Effector memory CD8-positive, alpha-beta T cell (primary cell): ENCODE data around the gene INSR.
"Not testable (repeated sequence)": the region's sequence is repeated elsewhere in the genome, so short reads cannot be mapped to it uniquely, and the experiment has no call there.

Experiments
- ATAC-seq: fragments of 150-1000 bp; cut with Tn5 transposase; replicated peaks from 2 replicates; pipeline ENCODE4 v1.10.0; 2021; ENCODE audit warnings: mild to moderate bottlenecking, moderate library complexity
- DNase-seq, 3 experiments: peaks; one replicate each; pipeline ENCODE4 v3.0.0; 2021
- H3K27ac Mint-ChIP-seq, 2 donors: one replicate each; pipeline ENCODE4 v1.8.0; 2022; ENCODE audit warnings: mild to moderate bottlenecking in 2 of 2, mixed read lengths in 2 of 2, moderate library complexity in 2 of 2
- H3K27me3 Mint-ChIP-seq, 2 donors: one replicate each; pipeline ENCODE4 v1.8.0; 2022; ENCODE audit warnings: mixed read lengths in 2 of 2
- H3K36me3 Mint-ChIP-seq: one replicate; pipeline ENCODE4 v1.8.0; 2022; ENCODE audit warnings: mild to moderate bottlenecking, moderate library complexity, mixed read lengths; ENCODE audit not compliant: insufficient read depth
- H3K4me1 Mint-ChIP-seq, 2 donors: one replicate each; pipeline ENCODE4 v1.8.0; 2022; ENCODE audit warnings: low read depth in 2 of 2, mixed read lengths in 2 of 2
- H3K4me3 Mint-ChIP-seq, 2 donors: one replicate each; pipeline ENCODE4 v1.8.0; 2022; ENCODE audit warnings: mild to moderate bottlenecking in 2 of 2, mixed read lengths in 2 of 2, moderate library complexity in 2 of 2
- H3K9me3 Mint-ChIP-seq, 2 donors: one replicate each; pipeline ENCODE4 v1.8.0; 2022; ENCODE audit warnings: mixed read lengths in 2 of 2

The INSR gene

GRCh38 chr19:7216373-7216902, 77.8 kb downstream of the INSR start:
- Mint-ChIP-seq H3K27me3 (peaks cover 13 to 41% of the 10 kb centered on the region in 2 donors), H3K9me3 (no peaks in the 10 kb centered on the region), H3K27ac (no peak overlapping the region), H3K4me1 (peaks cover 0 to 2% of the 10 kb centered on the region in 2 donors), H3K4me3 (no peak overlapping the region), H3K36me3 (peaks cover 2% of the 10 kb centered on the region)
- DNase-seq (no peak), ATAC-seq (no peak)

- Mint-ChIP-seq H3K4me1 (peaks cover 0 to 2% of the 10 kb centered on the region in 2 donors), H3K4me3 (no peak overlapping the region), H3K36me3 (peaks cover 2% of the 10 kb centered on the region), H3K27ac (no peak overlapping the region), H3K9me3 (no peaks in the 10 kb centered on the region), H3K27me3 (peaks cover 13 to 37% of the 10 kb centered on the region in 2 donors)
- ATAC-seq (no peak), DNase-seq (no peak)
Measured at GRCh38 chr19:7215176-7215575, 79.0 kb downstream of the INSR start.

GRCh38 chr19:7214324-7215089, 79.7 kb downstream of the INSR start:
- Mint-ChIP-seq H3K27me3 (peaks cover 13 to 37% of the 10 kb centered on the region in 2 donors), H3K4me3 (no peak overlapping the region), H3K27ac (no peak overlapping the region), H3K36me3 (peaks cover 2% of the 10 kb centered on the region), H3K9me3 (no peaks in the 10 kb centered on the region), H3K4me1 (peaks cover 0 to 2% of the 10 kb centered on the region in 2 donors)
- DNase-seq (no peak), ATAC-seq (no peak)

- Mint-ChIP-seq H3K36me3 (peaks cover 2% of the 10 kb centered on the region), H3K4me1 (peaks cover 0 to 2% of the 10 kb centered on the region in 2 donors), H3K27me3 (peaks cover 13 to 37% of the 10 kb centered on the region in 2 donors), H3K4me3 (no peak overlapping the region), H3K9me3 (no peaks in the 10 kb centered on the region), H3K27ac (peak overlapping the region in 1 of 2 donors; percentile 55)
- ATAC-seq (no peak), DNase-seq (no peak)
Measured at GRCh38 chr19:7213628-7214323, 80.4 kb downstream of the INSR start.

GRCh38 chr19:7211191-7211951, 82.8 kb downstream of the INSR start:
- Mint-ChIP-seq H3K9me3 (no peaks in the 10 kb centered on the region), H3K4me1 (peaks cover 5 to 10% of the 10 kb centered on the region in 2 donors), H3K4me3 (no peak overlapping the region), H3K27ac (no peak overlapping the region), H3K36me3 (peaks cover 2% of the 10 kb centered on the region), H3K27me3 (peaks cover 24 to 43% of the 10 kb centered on the region in 2 donors)
- DNase-seq (no peak), ATAC-seq (no peak)

GRCh38 chr19:7210359-7210758, 83.9 kb downstream of the INSR start:
- ATAC-seq (no peak), DNase-seq (no peak)
- no peak overlapping the region for H3K27ac Mint-ChIP-seq
- H3K4me1 Mint-ChIP-seq: peaks cover 5 to 10% of the 10 kb centered on the region in 2 donors
- H3K4me3 Mint-ChIP-seq: no peak overlapping the region
- no peaks in the 10 kb centered on the region for H3K9me3 Mint-ChIP-seq
- peaks cover 2% of the 10 kb centered on the region for H3K36me3 Mint-ChIP-seq
- H3K27me3 Mint-ChIP-seq: peaks cover 24 to 46% of the 10 kb centered on the region in 2 donors

- not testable (repeated sequence) for ATAC-seq, H3K9me3 Mint-ChIP-seq
Measured at GRCh38 chr19:7209597-7210325, 84.5 kb downstream of the INSR start.

GRCh38 chr19:7209036-7209435, 85.2 kb downstream of the INSR start:
- H3K9me3 Mint-ChIP-seq, H3K4me3 Mint-ChIP-seq, ATAC-seq, H3K27ac Mint-ChIP-seq, H3K36me3 Mint-ChIP-seq, DNase-seq: not testable (repeated sequence)
- H3K27me3 Mint-ChIP-seq: peaks cover 18 to 46% of the 10 kb centered on the region in 2 donors
- peaks cover 5 to 10% of the 10 kb centered on the region in 2 donors for H3K4me1 Mint-ChIP-seq

More at GRCh38 chr19:7209597-7210325, 84.5 kb downstream of the INSR start:
- H3K27ac Mint-ChIP-seq, H3K4me3 Mint-ChIP-seq, H3K36me3 Mint-ChIP-seq, DNase-seq: not testable (repeated sequence)
- Mint-ChIP-seq H3K27me3 (peaks cover 19 to 46% of the 10 kb centered on the region in 2 donors), H3K4me1 (peaks cover 5 to 10% of the 10 kb centered on the region in 2 donors)

GRCh38 chr19:7203332-7203731, 90.9 kb downstream of the INSR start:
- DNase-seq (no peak), ATAC-seq (no peak)
- no peaks in the 10 kb centered on the region for H3K9me3 Mint-ChIP-seq
- H3K4me3 Mint-ChIP-seq: no peak overlapping the region
- peaks cover 20 to 44% of the 10 kb centered on the region in 2 donors for H3K27me3 Mint-ChIP-seq
- no peak overlapping the region for H3K27ac Mint-ChIP-seq
- H3K4me1 Mint-ChIP-seq: peaks cover 9 to 11% of the 10 kb centered on the region in 2 donors
- no peaks in the 10 kb centered on the region for H3K36me3 Mint-ChIP-seq

GRCh38 chr19:7202888-7203287, 91.3 kb downstream of the INSR start:
- Mint-ChIP-seq H3K36me3 (peaks cover under 1% of the 10 kb centered on the region), H3K27me3 (peaks cover 15 to 39% of the 10 kb centered on the region in 2 donors), H3K9me3 (no peaks in the 10 kb centered on the region), H3K4me1 (peaks cover 7 to 9% of the 10 kb centered on the region in 2 donors), H3K4me3 (no peak overlapping the region), H3K27ac (no peak overlapping the region)
- no peak for ATAC-seq
- no peak for DNase-seq

GRCh38 chr19:7200736-7201135, 93.5 kb downstream of the INSR start:
- Mint-ChIP-seq H3K27ac (no peak overlapping the region), H3K4me1 (peaks cover 12 to 16% of the 10 kb centered on the region in 2 donors), H3K4me3 (no peak overlapping the region)

GRCh38 chr19:7199613-7200533, 94.3 kb downstream of the INSR start:
- H3K4me1 Mint-ChIP-seq: peaks cover 12 to 16% of the 10 kb centered on the region in 2 donors
- no peak overlapping the region for H3K27ac Mint-ChIP-seq
- no peaks in the 10 kb centered on the region for H3K9me3 Mint-ChIP-seq
- no peak for DNase-seq
- ATAC-seq: no peak
- H3K27me3 Mint-ChIP-seq: peaks cover 10 to 22% of the 10 kb centered on the region in 2 donors
- H3K4me3 Mint-ChIP-seq: no peak overlapping the region
- H3K36me3 Mint-ChIP-seq: peaks cover 15% of the 10 kb centered on the region

More at GRCh38 chr19:7200736-7201135, 93.5 kb downstream of the INSR start:
- H3K36me3 Mint-ChIP-seq: peaks cover 15% of the 10 kb centered on the region
- H3K27me3 Mint-ChIP-seq: peaks cover 10 to 22% of the 10 kb centered on the region in 2 donors
- H3K9me3 Mint-ChIP-seq: no peaks in the 10 kb centered on the region
- ATAC-seq (no peak), DNase-seq (no peak)
